Lower lobe of right lung (tissue), 2 donors: Measurements from ENCODE around the gene TRIM24. TPM values are rescaled to one million over a fixed set of nuclear protein-coding genes. Genes with fewer than 3 reads are reported as not detected.

ENCODE experiments used
- ATAC-seq, 2 donors: fragments of 200-7000 bp; cut with Tn5 transposase; one replicate each; pipeline ENCODE4 v1.9.1; 2020 to 2022; ENCODE audit warnings: mild to moderate bottlenecking in 2 of 2, moderate library complexity in 2 of 2
- DNase-seq: peaks from one replicate; pipeline ENCODE4 v3.0.0-alpha.2; 2020
- H3K27ac ChIP-seq: fragments of 200-600 bp; one replicate; pipeline ENCODE4 v1.8.0; 2022
- H3K27me3 ChIP-seq: fragments of 200-600 bp; one replicate; pipeline ENCODE4 v1.8.0; 2022; ENCODE audit warnings: low read depth
- H3K36me3 ChIP-seq: fragments of 200-600 bp; one replicate; pipeline ENCODE4 v1.8.0; 2022; ENCODE audit warnings: mild to moderate bottlenecking
- H3K4me1 ChIP-seq: fragments of 200-600 bp; one replicate; pipeline ENCODE4 v1.8.0; 2022
- H3K4me3 ChIP-seq: fragments of 200-600 bp; one replicate; pipeline ENCODE4 v1.8.0; 2022; ENCODE audit warnings: mild to moderate bottlenecking
- H3K9me3 ChIP-seq: fragments of 200-600 bp; one replicate; pipeline ENCODE4 v1.8.0; 2022
- CTCF ChIP-seq: fragments of 200-600 bp; IDR thresholded peaks from one replicate; pipeline ENCODE4 v1.8.0; 2022; ENCODE audit warnings: antibody characterized with exemption, mild to moderate bottlenecking
- intact Hi-C: fragments of 100-400 bp; cut with DNase I; formaldehyde crosslinking; loops from one replicate; pipeline ENCODE4 v1.11.0; 2022
- total RNA-seq: library from RNA; stranded (reverse); fragmentation: NEBNext Ultra II Directional; extraction: Animal tissue kit (Norgen Biotek cat#: 25700); gene quantifications from one replicate; pipeline ENCODE4 v1.2.1, GENCODE V29; 2021
- donor health status: DM: no; HTN: yes; CAD: no; lungs with severe emphysema.

The TRIM24 gene
- total RNA-seq, 1 donor from 2014 or later, result 25.8 TPM

GRCh38 chr7:138585283-138585993 lies 125.4 kb downstream of the TRIM24 start:
- no peak for TF ChIP-seq CTCF
- Histone ChIP-seq H3K4me1 (no peaks in the 10 kb centered on the region), H3K36me3 (peaks cover 66% of the 10 kb centered on the region), H3K27ac (no peak overlapping the region), H3K27me3 (no peaks in the 10 kb centered on the region), H3K9me3 (no peaks in the 10 kb centered on the region), H3K4me3 (no peak overlapping the region)
- DNase-seq (no peak), ATAC-seq (no peak)
- intact Hi-C loops, result no loop called here

GRCh38 chr7:138587485-138587884 lies 127.4 kb downstream of the TRIM24 start:
- peaks cover 49% of the 10 kb centered on the region for H3K36me3 ChIP-seq

GRCh38 chr7:138588986-138589385 lies 128.9 kb downstream of the TRIM24 start:
- Histone ChIP-seq H3K27ac (no peak overlapping the region), H3K27me3 (no peaks in the 10 kb centered on the region), H3K9me3 (no peaks in the 10 kb centered on the region), H3K4me1 (no peaks in the 10 kb centered on the region), H3K36me3 (peaks cover 34% of the 10 kb centered on the region), H3K4me3 (no peak overlapping the region)
- intact Hi-C loops, result no loop called here
- TF ChIP-seq CTCF, result no peak
- no peak for DNase-seq
- ATAC-seq, result no peak

More at GRCh38 chr7:138587485-138587884, 127.4 kb downstream of the TRIM24 start:
- no peak for TF ChIP-seq CTCF
- H3K4me3 ChIP-seq, result no peak overlapping the region
- intact Hi-C loops, result no loop called here
- H3K27ac ChIP-seq, result no peak overlapping the region
- no peak for ATAC-seq
- H3K9me3 ChIP-seq, result no peaks in the 10 kb centered on the region
- no peak for DNase-seq
- no peaks in the 10 kb centered on the region for H3K4me1 ChIP-seq
- H3K27me3 ChIP-seq, result no peaks in the 10 kb centered on the region

- DNase-seq (no peak), ATAC-seq (no peak)
- Histone ChIP-seq H3K4me1 (no peaks in the 10 kb centered on the region), H3K27me3 (no peaks in the 10 kb centered on the region), H3K4me3 (no peak overlapping the region), H3K9me3 (no peaks in the 10 kb centered on the region), H3K27ac (no peak overlapping the region), H3K36me3 (peaks cover 22% of the 10 kb centered on the region)
- TF ChIP-seq CTCF, result no peak
- intact Hi-C loops, result no loop called here
Observed at GRCh38 chr7:138590154-138590553, 130.1 kb downstream of the TRIM24 start.

GRCh38 chr7:138595454-138595853 lies 135.4 kb downstream of the TRIM24 start:
- H3K9me3 ChIP-seq, result no peaks in the 10 kb centered on the region
- TF ChIP-seq CTCF, result no peak
- no peak overlapping the region for H3K27ac ChIP-seq
- intact Hi-C loops, result no loop called here
- H3K27me3 ChIP-seq, result no peaks in the 10 kb centered on the region
- no peak overlapping the region for H3K4me3 ChIP-seq
- H3K36me3 ChIP-seq, result no peaks in the 10 kb centered on the region
- no peak for ATAC-seq
- DNase-seq, result no peak
- H3K4me1 ChIP-seq, result no peaks in the 10 kb centered on the region
